ENCODE data around the gene MS4A6A. TPM values are rescaled to one million over a fixed set of nuclear protein-coding genes. Genes with fewer than 3 reads are reported as not detected.

MS4A6A gene
- total and polyA plus RNA-seq, 9 of the 15 experiments (the other 6 are each of a cell fraction or from before 2014, with no cell fraction given) = 0.57 to 9.5 (median 4.2) TPM

DNA sequence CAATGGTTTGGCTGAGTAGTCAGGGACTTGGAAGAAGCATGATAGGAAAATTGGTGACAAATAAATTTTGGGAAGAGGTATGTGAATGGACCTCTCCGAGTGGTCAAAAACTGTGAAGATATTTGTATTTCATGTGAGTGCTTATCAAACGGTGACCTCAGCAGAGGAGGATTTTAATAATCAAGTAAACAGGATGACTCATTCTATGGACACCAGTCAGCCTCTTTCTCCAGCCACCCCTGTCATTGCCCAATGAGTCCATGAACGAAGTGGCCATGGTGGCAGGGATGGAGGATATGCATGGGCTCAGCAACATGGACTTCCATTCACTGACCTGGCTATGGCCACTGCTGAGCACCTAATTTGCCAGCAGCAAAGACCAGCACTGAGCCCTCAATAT lies 38.8 kb upstream of the MS4A6A start:
- Histone ChIP-seq H4K20me1 (replicated peaks; ENCODE audit: control insufficient read depth, insufficient read depth, low read length) (no peaks in the 10 kb centered on the region), H3K4me2 (ENCODE audit: insufficient read depth, low read length) (peak overlapping the region; percentile 52; the same call in 1 of the 2 replicates), H3K4me1 (replicated peaks in 1 of 2; ENCODE audit: control insufficient read depth in 2 of 2, insufficient read depth in 2 of 2, low read length in 2 of 2) (peaks cover 0 to 10% of the 10 kb centered on the region in 2 experiments; a peak in 2 of 5 replicates), H3K79me2 (ENCODE audit: control insufficient read depth, insufficient read depth, low read length) (no peaks in the 10 kb centered on the region), H3K9me3 (replicated peaks; ENCODE audit: control insufficient read depth, insufficient read depth, low read depth, low read length) (no peaks in the 10 kb centered on the region), H3K9me1 (ENCODE audit: control insufficient read depth, insufficient read depth, low read length) (no peaks in the 10 kb centered on the region), H3K27me3 (ENCODE audit: control insufficient read depth in 2 of 2, insufficient read depth in 2 of 2, low read length in 2 of 2) (no peaks in the 10 kb centered on the region), H3K9ac (ENCODE audit: insufficient read depth in 1 of 2, low read depth in 2 of 2, low read length in 2 of 2) (no peak overlapping the region), H3K27ac (ENCODE audit: extremely low read depth, low read depth, low read length) (peak overlapping the region; percentile 48; the same call in 2 of the 3 replicates), H3K4me3 (no peak overlapping the region), H2AFZ (ENCODE audit: low read depth, low read length) (peak overlapping the region; percentile 74; the same call in 1 of the 2 replicates), H3K36me3 (ENCODE audit: control insufficient read depth, insufficient read depth, low read length) (no peaks in the 10 kb centered on the region)
- ChIA-PET POLR2A (interaction anchor here (0.6 kb wide), 1 partner anchor 14 kb away, joined by 4 read pairs; no protein-coding TSS in a partner anchor), CTCF (ENCODE audit: low intra/inter-chr PET ratio) (no interaction called here)
- no peak for DNase-seq (ENCODE audit: extremely low read depth in 1 of 4, low spot score in 3 of 4)
- in situ Hi-C loops (cut with MboI) = no loop called here
- intact Hi-C loops (cut with micrococcal nuclease) = no loop called here
- BruUV-seq (replicated peaks) = no TSS peak
- ATAC-seq = no peak
- no peak for FAIRE-seq
- 4% methylated on average over 3 of the region's 3 CpGs for WGBS (ENCODE audit: insufficient coverage, low coverage, missing lambda C conversion rate)
- no peak for TF ChIP-seq TFAP4 (CRISPR knock-in tag; IDR thresholded peaks at IDR 0.05; ENCODE audit: borderline replicate concordance)
- TF ChIP-seq CEBPG (CRISPR knock-in tag; IDR thresholded peaks at IDR 0.05) = no peak
- TF ChIP-seq CEBPG (tag; conservative IDR thresholded peaks at IDR 0.05 in 1 of 2, IDR thresholded peaks at IDR 0.05 in 1 of 2) = 0 out of 4 replicates have a peak, but pooled peaks of 1 of the 2 experiments have one; percentile 25
- peak; percentile 89 for TF ChIP-seq ATF3 (IDR thresholded peaks at IDR 0.05)
- no peak for TF ChIP-seq ATF3 (CRISPR knock-in tag; conservative IDR thresholded peaks at IDR 0.05)
- no peak for TF ChIP-seq DEAF1 (CRISPR knock-in tag; IDR thresholded peaks at IDR 0.05)
- TF ChIP-seq FOSL1 (tag; conservative IDR thresholded peaks at IDR 0.05) = peak; percentile 91
- no peak for TF ChIP-seq MTA2 (IDR thresholded peaks at IDR 0.05; ENCODE audit: low read depth)
- TF ChIP-seq JUN (IDR thresholded peaks at IDR 0.05; ENCODE audit: borderline replicate concordance, low read depth, low read length) = peak; percentile 68
- no peak for TF ChIP-seq JUN (CRISPR knock-in tag; IDR thresholded peaks at IDR 0.05; ENCODE audit: borderline replicate concordance)
- peak; percentile 69 for TF ChIP-seq CEBPB (tag; IDR thresholded peaks at IDR 0.05)
- 0 out of 2 replicates have a peak, but pooled peaks have one; percentile 9 for TF ChIP-seq MAFG (tag; conservative IDR thresholded peaks at IDR 0.05)
- peak; percentile 85 for TF ChIP-seq JUND (IDR thresholded peaks at IDR 0.05; ENCODE audit: borderline replicate concordance, low read depth, low read length)
- TF ChIP-seq JUND (tag; IDR thresholded peaks at IDR 0.05; ENCODE audit: borderline replicate concordance, low read depth, low read length) = peak; percentile 85
- no peak for TF ChIP-seq SFPQ (IDR thresholded peaks at IDR 0.05; ENCODE audit: low read depth, low read length)
- no peak for TF ChIP-seq ATF1 (CRISPR knock-in tag; IDR thresholded peaks at IDR 0.05)
- TF ChIP-seq ATF1 (tag; IDR thresholded peaks at IDR 0.05) = peak; percentile 11; the same call in 1 of the 2 replicates
- TF ChIP-seq SRSF7 (optimal IDR thresholded peaks at IDR 0.05; ENCODE audit: low read depth, low read length) = no peak
- no peak for TF ChIP-seq NELFE (IDR thresholded peaks at IDR 0.05; ENCODE audit: insufficient read depth, insufficient read length)

Measured in K562 (cell line).